HG03565 (cell line): ENCODE results near the gene PHC2.

ENCODE experiments used
- ATAC-seq: cut with Tn5 transposase; IDR thresholded peaks from one replicate; pipeline ENCODE4 v1.9.1; 2021; ENCODE audit warnings: mild to moderate bottlenecking, moderate library complexity; ENCODE audit not compliant: unreplicated experiment

PHC2 gene

GRCh38 chr1:33392639-33393038 is 38.3 kb downstream of the PHC2 start:
- no peak for ATAC-seq

DNA sequence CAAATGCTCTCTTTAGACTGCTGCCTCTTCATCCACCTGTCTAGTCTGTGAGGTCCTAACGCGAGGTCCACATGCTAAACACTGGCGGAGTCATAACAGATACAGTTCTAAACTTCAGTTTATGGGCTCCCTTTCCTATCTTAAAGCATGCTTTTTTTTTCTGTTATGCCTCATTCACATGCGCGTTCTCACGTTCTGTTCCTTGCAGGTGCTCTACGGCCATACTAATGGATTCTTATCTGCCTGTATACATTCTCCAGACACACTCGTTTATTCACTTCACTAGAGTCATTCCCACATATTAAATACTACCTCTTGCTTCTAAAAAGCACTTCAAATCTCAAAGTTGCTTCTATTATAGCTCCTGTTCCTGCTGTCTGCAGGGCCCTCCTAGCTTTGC is 38.7 kb downstream of the PHC2 start:
- ATAC-seq: no peak

- ATAC-seq: no peak
Observed at GRCh38 chr1:33391343-33392078, 39.4 kb downstream of the PHC2 start.

- no peak for ATAC-seq
Observed at GRCh38 chr1:33390542-33390941, 40.4 kb downstream of the PHC2 start.

DNA sequence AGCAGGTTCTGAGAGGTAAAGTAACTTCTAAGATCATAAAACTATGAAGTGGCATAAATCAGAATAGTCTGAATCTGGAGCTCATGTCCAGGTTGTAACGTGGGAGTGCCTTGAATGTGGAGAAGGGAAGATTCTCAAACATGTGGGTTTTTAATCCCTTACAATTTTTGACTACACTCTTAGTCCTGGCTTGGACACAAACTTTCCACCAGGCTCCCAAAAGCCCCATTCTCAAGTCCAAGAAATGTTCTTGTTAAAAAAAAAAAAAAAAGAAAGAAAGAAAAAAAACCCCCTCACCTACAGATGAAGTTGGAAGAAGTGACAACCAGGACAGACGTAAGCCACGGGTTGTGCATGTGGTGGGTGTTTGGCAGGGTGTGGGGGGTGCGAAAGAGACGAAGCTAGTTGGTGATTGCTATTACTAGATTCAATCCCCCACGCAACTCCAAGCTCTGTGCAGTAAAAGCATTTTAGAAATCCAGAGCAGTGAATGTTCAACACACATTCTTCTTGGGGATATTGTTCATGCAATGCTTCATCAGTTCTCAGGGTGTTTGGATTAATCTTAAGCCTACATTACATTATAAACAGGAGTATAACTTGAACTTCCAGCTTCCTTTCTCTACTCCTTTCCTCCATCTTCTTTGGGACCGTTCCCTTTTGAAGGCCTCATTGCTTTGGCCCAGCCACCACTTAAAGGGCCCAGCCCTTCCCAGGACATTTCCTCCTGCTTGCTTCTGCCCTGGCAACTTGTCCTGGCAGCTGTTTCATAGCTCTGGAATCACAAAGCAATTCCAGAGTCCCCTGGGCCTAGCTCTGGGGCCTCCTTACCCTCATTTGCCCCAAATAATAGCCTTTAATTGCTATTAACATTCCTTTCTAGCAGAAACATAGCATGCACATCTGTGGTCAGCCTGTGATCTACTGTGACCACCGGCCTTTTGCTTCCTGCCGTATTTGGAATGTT is 41.8 kb downstream of the PHC2 start:
- ATAC-seq: no peak

- ATAC-seq: no peak
Observed at GRCh38 chr1:33387625-33388024, 43.3 kb downstream of the PHC2 start.

GRCh38 chr1:33385251-33385650 is 45.6 kb downstream of the PHC2 start:
- ATAC-seq: no peak

- ATAC-seq: no peak
Observed at GRCh38 chr1:33384040-33384812, 46.7 kb downstream of the PHC2 start.

- ATAC-seq: no peak
Observed at GRCh38 chr1:33383489-33383888, 47.4 kb downstream of the PHC2 start.

GRCh38 chr1:33382661-33383415 is 48.1 kb downstream of the PHC2 start:
- no peak for ATAC-seq

- ATAC-seq: no peak
Observed at GRCh38 chr1:33381977-33382376, 48.9 kb downstream of the PHC2 start.

DNA sequence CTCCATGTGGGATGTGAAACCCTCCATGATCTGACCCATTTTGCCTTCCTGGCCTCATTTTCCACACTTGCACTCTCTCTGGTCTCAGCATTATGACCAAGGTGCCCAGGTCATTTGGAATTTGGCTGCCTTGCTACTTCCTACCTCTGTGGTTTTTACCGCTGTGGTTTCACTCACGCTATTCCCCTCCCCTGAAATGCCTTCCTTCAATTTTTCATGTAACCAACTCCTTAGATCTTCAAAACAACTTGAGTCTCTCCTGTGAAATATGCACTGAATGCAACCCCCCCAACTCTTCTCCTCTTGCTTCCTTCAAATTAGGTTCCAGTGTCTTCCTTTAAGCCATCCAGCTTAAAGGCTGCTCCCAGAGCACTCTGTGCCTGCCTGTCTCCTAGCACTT is 50.1 kb downstream of the PHC2 start:
- ATAC-seq: no peak

GRCh38 chr1:33379631-33380354 is 51.1 kb downstream of the PHC2 start:
- ATAC-seq: no peak

DNA sequence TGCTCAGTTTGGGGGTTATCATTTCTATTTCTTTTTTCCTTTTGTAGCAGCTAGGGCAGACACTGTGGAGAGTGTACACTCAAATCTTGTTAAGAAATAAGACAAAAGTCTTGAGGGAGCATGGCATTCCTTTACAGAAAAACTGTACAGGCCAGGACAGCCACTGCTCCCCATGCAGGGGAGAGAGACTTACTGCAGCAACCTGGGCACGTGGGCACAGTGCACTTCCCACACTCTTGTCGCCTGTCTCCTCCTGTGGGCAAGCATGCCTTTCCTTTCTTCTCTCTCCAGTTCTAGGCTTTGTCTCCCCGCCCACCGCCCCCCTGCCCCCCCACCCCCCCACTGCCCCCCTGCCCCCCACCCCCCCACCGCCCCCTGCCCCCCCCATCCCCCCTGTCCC is 51.9 kb downstream of the PHC2 start:
- ATAC-seq: no peak

- no peak for ATAC-seq
Observed at GRCh38 chr1:33378524-33378923, 52.4 kb downstream of the PHC2 start.

DNA sequence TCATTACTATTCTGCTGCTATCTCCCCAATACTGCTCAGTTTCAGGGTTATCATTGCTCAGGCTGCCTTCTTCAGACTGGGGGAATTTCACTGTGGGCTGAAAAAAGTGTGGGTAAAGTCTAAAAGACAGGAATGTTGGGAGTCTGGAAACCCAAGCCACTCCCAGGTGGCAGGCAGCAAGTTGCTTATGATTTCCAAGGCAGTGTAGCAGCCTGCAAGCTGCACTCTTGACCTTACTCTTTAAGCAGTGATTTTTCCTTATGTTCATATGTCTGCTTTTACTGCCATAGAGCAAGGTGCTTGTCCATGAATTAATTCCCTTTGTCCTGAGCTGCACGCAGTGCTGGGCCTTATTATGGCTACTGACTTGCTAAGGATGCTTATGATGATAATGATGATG is 53.1 kb downstream of the PHC2 start:
- ATAC-seq: no peak

- ATAC-seq: no peak
Observed at GRCh38 chr1:33377013-33377412, 53.9 kb downstream of the PHC2 start.

- ATAC-seq: no peak
Observed at GRCh38 chr1:33375316-33375715, 55.6 kb downstream of the PHC2 start.

- ATAC-seq: no peak
Observed at GRCh38 chr1:33374336-33375105, 56.4 kb downstream of the PHC2 start.
